ENCODE results near the gene RXRA.

The RXRA gene

DNA sequence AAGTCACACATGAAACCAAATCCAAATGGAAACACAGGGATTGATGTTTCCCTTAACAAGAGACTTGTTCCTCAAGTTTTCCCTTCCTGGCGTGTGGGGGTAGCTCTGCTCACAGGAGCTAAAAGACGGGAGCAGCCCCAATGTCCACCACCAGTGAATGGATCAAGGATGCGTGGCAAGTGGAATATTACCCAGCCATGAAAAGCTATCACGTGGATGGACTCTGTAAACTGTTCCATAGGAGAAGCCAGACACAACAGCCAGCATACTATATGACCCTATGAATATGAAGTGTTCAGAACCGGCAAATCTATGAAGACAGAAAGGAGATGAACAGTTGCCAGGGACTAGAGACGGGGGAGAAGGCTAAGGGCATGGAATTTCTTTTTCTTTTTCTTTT is 28.3 kb upstream of the RXRA start:
- no peak overlapping the region for H3K27ac ChIP-seq
- TF ChIP-seq ZFX (IDR thresholded peaks at IDR 0.05; ENCODE audit: borderline replicate concordance): no peak
- TF ChIP-seq, protein P1, sequence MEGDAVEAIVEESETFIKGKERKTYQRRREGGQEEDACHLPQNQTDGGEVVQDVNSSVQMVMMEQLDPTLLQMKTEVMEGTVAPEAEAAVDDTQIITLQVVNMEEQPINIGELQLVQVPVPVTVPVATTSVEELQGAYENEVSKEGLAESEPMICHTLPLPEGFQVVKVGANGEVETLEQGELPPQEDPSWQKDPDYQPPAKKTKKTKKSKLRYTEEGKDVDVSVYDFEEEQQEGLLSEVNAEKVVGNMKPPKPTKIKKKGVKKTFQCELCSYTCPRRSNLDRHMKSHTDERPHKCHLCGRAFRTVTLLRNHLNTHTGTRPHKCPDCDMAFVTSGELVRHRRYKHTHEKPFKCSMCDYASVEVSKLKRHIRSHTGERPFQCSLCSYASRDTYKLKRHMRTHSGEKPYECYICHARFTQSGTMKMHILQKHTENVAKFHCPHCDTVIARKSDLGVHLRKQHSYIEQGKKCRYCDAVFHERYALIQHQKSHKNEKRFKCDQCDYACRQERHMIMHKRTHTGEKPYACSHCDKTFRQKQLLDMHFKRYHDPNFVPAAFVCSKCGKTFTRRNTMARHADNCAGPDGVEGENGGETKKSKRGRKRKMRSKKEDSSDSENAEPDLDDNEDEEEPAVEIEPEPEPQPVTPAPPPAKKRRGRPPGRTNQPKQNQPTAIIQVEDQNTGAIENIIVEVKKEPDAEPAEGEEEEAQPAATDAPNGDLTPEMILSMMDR (IDR thresholded peaks at IDR 0.05): no peak

DNA sequence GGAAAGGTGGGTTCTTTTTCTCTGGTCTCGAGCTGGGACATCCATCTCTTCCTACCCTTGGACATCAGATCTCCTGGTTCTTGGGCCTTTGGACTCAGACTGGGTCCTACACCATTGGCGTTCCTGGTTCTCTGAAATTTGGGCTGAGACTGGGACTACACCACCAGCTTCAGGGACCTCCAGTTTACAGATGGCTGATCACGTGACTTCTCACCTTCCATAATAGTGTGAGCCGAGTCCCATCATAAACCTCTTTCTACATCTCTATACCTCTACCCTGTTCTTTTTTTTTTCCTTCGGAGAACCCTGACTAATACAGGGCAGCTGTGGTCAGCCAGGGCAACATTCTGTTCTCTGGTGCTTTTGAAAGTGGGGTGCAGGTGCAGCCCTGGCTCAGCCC is 27.2 kb upstream of the RXRA start:
- TF ChIP-seq, protein P1 (IDR thresholded peaks at IDR 0.05): no peak
- no peak for TF ChIP-seq ZFX (IDR thresholded peaks at IDR 0.05; ENCODE audit: borderline replicate concordance)
- no peak overlapping the region for H3K27ac ChIP-seq

DNA sequence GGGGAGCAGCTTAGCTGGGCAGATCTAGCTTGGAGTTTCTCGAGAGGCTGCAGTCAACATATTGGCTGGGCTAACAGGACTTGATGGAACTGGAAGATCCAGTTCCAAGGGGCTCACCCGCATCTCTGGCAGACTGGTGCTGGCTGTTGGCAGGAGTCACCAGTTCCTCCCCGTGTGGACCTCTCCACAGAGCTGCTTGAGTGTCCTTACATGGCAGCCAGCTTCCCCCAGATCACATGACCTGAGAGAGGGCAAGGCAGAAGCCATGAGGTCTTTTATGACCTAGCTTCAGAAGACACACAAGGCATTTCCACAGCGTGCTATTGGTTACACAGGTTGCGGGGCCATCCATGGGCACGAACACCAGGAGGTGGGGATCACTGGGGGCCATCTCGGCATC is 26.4 kb upstream of the RXRA start:
- no peak overlapping the region for H3K27ac ChIP-seq

DNA sequence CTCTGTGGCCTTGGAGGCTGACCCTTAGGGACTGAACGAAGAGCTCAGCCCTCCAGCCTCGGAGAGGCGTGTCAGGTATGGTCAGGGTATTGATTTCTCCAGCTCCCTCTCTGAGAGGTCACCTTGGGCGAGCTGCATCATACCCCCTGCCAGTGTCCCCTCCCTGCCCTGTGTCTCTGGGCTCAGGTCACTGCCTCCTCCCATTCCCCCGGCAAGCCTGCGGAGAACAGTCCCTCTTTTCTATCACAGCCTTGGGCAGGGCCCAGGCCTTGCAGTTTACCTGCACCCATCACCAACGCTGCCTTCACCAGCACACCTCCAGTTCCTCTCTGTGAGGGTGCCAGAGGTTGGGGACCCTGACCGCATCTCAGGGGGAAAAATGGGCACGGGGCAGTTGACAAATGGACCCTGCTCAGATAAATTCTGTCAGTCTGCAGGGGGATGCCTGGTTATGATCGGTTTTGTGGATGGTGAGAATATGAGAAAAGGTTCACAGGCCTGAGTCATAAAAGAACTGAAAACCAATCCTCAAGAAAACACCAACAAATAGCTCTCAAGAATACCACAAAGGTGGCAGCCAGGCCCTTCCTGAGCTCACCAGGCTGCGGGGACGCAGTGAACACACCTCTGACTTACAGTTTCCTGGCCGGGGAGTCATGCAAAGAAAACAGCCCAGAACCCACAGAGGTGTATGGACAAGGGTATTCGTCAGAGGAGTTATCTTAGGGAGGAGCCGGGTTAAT is 24.7 kb upstream of the RXRA start:
- H3K27ac ChIP-seq: no peak overlapping the region
- no peak for TF ChIP-seq ZFX (IDR thresholded peaks at IDR 0.05; ENCODE audit: borderline replicate concordance)
- TF ChIP-seq, protein P1 (IDR thresholded peaks at IDR 0.05): no peak

More for the DNA sequence above, 26.4 kb upstream of the RXRA start:
- TF ChIP-seq ZFX (IDR thresholded peaks at IDR 0.05; ENCODE audit: borderline replicate concordance): no peak
- TF ChIP-seq, protein P1 (IDR thresholded peaks at IDR 0.05): no peak

DNA sequence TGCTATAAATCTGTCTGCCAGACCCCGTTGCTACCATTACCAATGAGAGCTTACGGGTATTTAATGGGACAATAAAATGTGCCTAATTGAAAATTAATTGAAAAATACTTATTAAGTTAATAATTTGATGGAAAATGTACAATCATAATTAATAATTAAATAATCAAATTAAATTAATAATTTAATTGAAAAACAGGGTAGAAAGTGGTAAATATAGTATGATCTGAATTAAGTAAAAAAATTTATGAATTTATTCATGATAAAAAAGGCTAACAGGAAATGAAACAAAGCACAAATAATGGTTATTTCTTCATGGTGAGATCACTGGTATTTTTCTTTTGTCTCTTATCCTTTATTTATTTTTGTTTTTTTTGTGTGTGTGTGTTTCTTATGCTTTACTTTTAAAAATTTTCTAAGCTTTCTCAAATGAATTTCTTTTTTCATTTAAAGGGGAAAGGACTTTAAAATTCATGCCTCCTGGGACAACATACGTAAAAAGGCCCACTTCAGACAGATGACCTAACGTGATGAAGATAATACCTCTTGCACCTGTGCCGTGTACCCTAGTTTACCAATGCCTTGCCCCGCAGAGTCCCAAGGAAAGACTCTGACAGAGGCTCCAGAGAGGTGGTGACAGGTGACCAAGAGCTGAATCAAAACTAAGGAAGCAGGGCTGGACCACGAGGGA is 24.0 kb upstream of the RXRA start:
- TF ChIP-seq ZFX (IDR thresholded peaks at IDR 0.05; ENCODE audit: borderline replicate concordance): no peak
- no peak overlapping the region for H3K27ac ChIP-seq

DNA sequence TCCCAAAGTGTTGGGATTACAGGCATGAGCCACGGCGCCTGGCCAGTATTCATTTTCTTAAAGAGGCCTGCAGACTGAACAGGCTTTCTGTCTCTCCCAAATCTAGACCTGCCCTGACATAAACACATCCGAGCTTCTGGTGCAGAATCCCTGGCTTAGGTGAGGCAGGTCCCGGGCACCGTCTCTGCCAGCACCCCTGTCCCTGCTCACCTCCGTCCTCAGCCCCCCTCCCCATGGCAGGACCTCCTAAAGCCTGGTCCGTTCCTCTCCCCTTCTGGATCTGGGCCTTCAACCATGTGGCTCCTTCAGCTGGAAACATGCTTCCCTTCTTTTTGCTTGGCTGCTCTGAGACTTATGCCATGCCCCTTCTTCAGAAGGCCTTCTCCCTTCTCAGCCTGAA is 22.7 kb upstream of the RXRA start:
- TF ChIP-seq, protein P1 (IDR thresholded peaks at IDR 0.05): no peak
- TF ChIP-seq ZFX (IDR thresholded peaks at IDR 0.05; ENCODE audit: borderline replicate concordance): no peak
- no peak overlapping the region for H3K27ac ChIP-seq

DNA sequence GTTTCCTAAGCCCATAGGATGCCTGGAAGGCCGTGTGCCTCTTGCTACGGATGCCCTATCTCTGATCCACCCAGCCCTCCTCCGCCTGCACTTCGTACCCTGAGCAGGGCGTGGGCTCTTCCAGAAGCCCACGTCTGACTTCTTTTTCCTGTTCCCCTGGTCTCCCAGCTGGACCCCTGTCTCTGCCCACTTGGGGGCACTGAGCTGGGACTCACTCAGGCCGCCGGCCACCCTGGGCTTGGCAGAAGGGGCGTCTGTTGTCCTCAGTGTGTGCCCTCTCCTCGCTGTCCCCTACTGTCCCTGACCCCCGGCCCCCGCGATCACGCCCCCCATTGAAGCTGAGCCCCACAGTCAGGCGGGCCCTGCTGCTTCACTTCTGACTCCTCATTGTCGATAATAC is 22.0 kb upstream of the RXRA start:
- no peak overlapping the region for H3K27ac ChIP-seq
- TF ChIP-seq, protein P1 (IDR thresholded peaks at IDR 0.05): no peak
- TF ChIP-seq ZFX (IDR thresholded peaks at IDR 0.05; ENCODE audit: borderline replicate concordance): no peak

All from 22Rv1 (cell line).